Renal cortical epithelial cell (primary cell): ENCODE results near the gene SRL. TPM values are rescaled to one million over a fixed set of nuclear protein-coding genes. Genes with fewer than 3 reads are reported as not detected.
"Not testable (repeated sequence)": the region's sequence is repeated elsewhere in the genome, so short reads cannot be mapped to it uniquely, and the experiment has no call there.

Source experiments
- DNase-seq: peaks from one replicate; pipeline ENCODE4 v3.0.0-alpha.2; 2011; ENCODE audit warnings: low read depth
- total RNA-seq: library from RNA; depleted of rRNA; stranded (reverse); fragments of >200 nt; gene quantifications from 2 replicates; pipeline ENCODE4 v1.2.3, GENCODE V29; 2014

The SRL gene
- total RNA-seq, 1 donor from 2014 or later, result 0.20 TPM

DNA sequence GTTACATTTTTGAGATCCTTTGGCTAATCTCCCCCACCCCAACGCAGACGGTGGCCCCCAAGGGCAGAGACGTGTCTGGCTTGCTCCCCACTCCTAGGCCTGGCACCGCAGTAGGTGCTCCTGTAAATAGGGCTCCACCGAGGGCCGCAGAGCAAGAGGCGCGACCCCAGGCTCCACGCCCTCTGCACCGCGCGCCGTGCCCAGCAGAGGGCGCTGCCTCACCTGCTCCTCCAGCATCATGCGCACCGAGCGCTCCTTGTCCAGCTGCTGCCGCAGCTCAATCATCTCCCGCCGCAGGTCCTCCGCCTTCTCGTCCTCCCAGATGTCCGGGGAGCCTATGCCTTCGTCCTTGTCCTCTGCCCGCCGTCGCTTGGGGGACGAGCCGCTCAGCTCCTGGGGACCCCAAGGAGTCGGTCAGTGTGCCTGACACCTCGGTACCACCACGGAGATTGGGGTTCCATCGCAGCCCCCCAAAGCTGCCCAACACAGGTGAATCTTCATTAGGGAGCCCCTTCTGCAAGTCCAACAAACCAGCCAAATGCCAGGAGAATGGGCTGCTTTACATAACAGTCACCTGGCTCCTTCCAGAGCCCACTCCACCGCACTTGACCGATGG lies 19.8 kb upstream of the SRL start:
- DNase-seq, result no peak

GRCh38 chr16:4260360-4260759 lies 18.5 kb upstream of the SRL start:
- DNase-seq, result no peak

GRCh38 chr16:4257646-4258556 lies 16.0 kb upstream of the SRL start:
- DNase-seq, result no peak

DNA sequence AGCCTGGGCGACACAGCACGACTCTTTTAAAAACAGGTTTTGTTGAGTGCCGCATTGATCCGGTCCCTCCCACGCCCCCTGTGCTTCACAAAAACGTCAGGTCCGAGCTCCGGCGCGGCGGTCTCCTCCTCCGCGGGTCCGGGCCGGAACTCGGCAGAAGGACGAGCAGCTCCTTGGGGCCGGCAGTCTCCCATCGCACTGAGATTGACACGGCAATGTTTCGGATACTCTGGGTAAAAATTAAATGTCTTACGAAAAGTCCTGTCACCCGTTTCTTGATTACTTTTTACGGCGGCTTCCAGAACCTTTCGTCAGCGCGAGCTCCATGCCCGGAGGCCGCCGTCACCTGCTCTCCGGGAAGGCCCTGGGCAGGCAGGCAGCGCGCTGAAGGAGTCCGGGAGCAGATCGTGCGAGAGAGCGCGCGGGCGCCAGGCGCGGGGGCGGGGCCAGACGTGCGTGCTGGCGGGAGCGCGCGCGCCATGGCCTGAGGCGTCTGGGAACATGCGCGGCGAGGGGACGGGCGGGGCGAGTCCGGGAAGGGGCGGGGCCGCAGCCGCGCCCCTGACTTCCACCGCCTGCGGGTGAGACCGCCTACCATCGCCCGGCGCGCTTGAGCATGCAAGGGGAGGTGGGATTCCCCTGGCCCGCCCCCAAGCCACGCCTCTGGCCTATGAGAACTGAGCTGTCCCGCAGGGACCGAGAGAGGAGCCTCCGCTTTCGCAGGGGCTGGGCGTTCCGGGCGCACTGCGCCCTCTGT lies 11.7 kb upstream of the SRL start:
- peak; percentile 92 for DNase-seq

DNA sequence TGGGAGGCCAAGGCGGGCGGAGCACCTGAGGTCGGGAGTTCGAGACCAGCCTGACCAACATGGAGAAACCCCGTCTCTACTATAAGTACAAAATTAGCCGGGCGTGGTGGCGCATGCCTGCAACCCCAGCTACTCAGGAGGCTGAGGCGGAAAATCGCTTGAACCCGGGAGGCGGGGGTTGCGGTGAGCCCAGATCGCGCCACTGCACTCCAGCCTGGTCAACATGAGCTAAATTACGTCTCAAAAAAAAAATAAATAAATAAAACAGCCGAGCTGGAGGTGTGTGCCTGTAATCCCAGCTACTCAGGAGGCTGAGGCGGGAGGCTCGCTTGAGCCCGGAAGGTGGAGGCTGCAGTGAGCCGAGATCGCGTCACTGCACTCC lies 11.1 kb upstream of the SRL start:
- not testable (repeated sequence) for DNase-seq

GRCh38 chr16:4249530-4250308 lies 7.8 kb upstream of the SRL start:
- DNase-seq, result no peak

DNA sequence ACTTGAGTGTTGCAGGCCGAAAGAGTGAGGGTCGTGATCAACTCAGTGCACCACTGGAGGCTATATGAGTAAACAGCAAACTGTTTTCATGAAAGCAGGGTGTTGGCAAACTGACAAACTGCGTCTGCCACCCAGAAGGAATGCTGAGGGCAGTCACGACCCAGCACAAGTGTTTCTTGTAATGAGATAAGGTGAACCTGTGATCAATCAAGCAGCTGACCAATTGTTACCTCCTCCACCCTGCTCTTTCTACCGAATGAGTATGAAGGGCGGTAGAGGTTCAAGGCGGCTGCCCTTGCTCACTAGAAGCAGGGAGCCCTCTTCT lies 5.5 kb upstream of the SRL start:
- peak; percentile 45 for DNase-seq

- no peak for DNase-seq
Observed at GRCh38 chr16:4246777-4247459, 5.0 kb upstream of the SRL start.

DNA sequence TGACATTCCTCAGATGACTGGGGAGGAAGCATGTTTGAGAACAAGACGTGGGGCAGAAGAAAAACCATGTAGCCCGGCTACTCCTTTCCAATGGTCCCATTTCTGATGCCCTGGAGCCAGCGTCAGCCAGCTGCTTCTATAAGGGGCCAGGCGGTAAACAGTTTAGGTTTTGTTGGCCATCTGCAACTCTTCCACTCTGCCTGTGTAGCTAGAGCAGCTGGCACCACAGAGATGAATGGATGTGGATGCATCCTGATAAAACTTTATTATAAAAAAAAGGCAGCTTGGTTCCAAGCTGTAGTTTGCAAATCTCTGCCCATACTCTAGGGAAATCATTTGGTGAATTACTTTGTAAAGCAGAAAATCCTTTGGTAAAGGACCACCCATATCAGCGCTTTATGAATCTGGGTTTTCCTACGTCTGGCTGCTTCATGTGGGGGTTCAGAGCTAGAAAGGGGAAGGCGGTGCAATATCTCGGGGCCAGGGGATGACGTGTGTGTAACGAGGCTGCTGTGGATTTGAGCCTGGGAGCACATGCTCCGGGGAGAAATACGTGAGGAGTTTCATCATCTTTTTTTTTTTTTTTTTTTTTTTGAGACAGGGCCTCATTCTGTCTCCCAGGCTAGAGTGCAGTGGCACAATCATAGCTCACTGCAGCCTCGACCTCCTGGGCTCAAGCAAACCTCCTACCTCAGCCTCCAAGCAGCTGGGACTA lies 3.4 kb upstream of the SRL start:
- no peak for DNase-seq

- peak; percentile 54 for DNase-seq
Observed at GRCh38 chr16:4244254-4245076, 2.6 kb upstream of the SRL start.

GRCh38 chr16:4241258-4241927 lies 487 bp downstream of the SRL start:
- DNase-seq, result no peak

DNA sequence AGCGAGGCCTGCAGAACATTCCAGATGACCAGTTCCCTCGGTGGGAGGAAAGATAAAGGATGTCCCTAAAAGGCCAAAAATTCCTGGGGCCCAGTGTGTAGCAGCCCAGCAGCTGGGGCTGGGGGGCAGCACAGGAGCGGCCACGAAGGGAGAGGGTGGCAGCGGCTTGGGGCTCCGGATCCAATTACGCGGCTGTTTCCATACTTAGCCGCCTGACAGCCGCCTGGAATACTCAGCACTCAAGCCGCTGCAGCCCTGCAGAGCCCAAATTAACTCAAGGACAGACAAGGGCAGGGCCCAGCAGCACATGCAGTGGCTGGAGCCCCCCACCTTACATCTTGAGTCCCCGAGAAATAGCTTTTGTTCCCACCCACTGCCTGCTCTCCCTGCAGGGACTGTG lies 1.3 kb downstream of the SRL start:
- DNase-seq, result no peak

- DNase-seq, result no peak
Observed at GRCh38 chr16:4239682-4240175, 2.2 kb downstream of the SRL start.

DNA sequence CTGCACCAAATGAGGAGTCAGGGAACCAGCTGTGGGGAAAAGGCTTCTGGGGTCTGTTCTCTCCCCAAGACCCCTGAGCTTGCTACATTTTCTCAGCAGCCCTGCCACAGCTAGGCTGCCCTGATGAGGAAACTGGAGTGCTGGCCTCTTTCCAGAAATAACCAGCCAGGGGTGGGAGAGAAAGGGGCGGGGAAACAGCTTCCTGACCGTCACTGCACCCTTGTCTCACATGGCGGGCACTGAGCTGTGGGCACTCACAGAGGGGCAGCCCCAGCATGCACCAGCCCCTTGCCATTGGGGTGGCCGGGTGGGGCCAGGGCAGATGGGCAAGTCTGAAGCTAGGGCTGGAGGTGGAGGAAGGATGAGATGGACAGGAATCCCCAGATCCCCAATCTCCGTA lies 2.9 kb downstream of the SRL start:
- DNase-seq, result no peak

DNA sequence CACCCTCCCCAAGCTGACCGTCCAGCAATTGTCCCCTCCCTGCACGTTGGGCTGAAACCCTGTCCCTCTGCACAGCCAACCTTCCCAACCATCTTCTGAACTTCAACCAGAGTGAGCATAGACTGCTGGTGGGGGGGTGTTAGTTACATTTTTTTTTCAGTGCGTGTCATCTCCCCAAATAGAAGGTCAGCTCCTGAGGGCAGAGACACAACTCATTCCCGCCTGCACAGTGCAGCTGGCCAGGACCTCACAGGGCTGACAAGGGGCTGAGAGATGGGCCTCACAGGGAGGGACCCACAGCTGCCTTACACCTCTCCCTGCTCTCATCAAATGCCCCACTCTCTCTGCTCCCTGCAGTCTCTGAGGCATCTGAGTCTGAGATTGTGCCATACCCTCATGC lies 8.4 kb downstream of the SRL start:
- no peak for DNase-seq

GRCh38 chr16:4232541-4233386 lies 9.1 kb downstream of the SRL start:
- DNase-seq, result no peak

- DNase-seq, result no peak
Observed at GRCh38 chr16:4231886-4232285, 10.0 kb downstream of the SRL start.

- DNase-seq, result no peak
Observed at GRCh38 chr16:4231367-4231766, 10.5 kb downstream of the SRL start.
